ENCODE data around the gene POLR2E. TPM values are rescaled to one million over a fixed set of nuclear protein-coding genes. Genes with fewer than 3 reads are reported as not detected.

Gene POLR2E
- total and polyA plus RNA-seq, 2 of the 13 experiments (the other 11 are each of a cell fraction or from before 2014, with no cell fraction given) = 140 to 272 TPM

DNA sequence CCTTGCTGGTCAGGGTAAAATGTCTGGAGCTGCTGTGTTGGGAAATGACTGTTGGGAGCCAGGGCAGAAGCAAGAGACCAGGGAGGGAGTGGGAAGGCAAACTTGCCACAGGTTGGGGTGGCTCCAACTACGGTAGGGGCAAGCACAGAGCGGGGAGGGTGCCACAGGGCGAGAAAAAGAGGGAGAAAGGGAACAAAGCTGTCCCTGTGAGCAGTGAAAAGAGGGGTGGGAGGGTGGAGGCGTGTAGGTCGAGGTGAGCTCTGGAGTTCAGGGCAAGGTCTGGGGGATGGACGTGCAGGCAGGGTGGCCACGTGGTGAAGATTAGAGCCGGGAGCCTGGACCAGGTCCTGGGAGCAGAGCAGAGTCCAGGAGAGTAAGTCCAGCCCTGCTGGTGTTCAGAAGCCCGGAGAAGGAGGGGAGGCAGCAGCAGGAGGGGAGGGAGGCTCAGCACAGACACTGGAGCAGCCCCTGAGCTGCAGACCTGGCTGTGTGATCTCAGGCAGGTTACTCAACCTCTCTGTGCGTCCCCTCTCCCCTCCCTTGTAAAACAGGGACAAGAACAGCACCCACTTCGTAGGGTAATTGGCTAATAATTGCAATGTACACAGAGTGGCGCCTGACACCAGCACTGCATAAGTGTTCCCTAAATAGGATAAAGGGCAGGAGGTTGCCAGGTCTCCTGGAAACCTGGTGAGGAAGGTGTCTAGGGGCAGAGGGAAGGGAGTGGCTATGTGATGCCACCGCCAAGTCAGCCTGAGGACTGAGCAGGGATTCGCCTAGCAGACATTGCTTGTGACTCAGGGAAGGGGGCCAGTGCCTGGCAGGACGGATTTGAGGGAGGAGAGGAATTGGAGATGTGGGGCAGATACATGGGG lies 3.2 kb upstream of the POLR2E start (continued):
- TF ChIP-seq CENPX (CRISPR knock-in tag; IDR thresholded peaks at IDR 0.05) (no peak), BHLHE40 (IDR thresholded peaks at IDR 0.05; ENCODE audit: low read length) (no peak), ZNF234 (CRISPR knock-in tag; conservative IDR thresholded peaks at IDR 0.05) (no peak), ZNF24 (IDR thresholded peaks at IDR 0.05) (no peak), ZNF563 (CRISPR knock-in tag; IDR thresholded peaks at IDR 0.05) (no peak), TFAP4 (IDR thresholded peaks at IDR 0.05; ENCODE audit: borderline replicate concordance, low read depth) (peak; percentile 66; the same call in 1 of the 2 replicates), ZNF720 (CRISPR knock-in tag; IDR thresholded peaks at IDR 0.05) (no peak), ARID2 (CRISPR knock-in tag; IDR thresholded peaks at IDR 0.05; ENCODE audit: borderline replicate concordance) (no peak; the same call in 1 of the 2 replicates), ATF7 (IDR thresholded peaks at IDR 0.05) (no peak), ATF7 (CRISPR knock-in tag; IDR thresholded peaks at IDR 0.05) (no peak; the same call in 1 of the 2 replicates), IRF1 (CRISPR knock-in tag; IDR thresholded peaks at IDR 0.05; ENCODE audit: low read depth) (no peak), ZNF503 (CRISPR knock-in tag; IDR thresholded peaks at IDR 0.05) (no peak), ELF3 (CRISPR knock-in tag; IDR thresholded peaks at IDR 0.05) (no peak; the same call in 1 of the 2 replicates), ZGPAT (CRISPR knock-in tag; IDR thresholded peaks at IDR 0.05) (0 out of 2 replicates have a peak, but pooled peaks have one; percentile 22), ZNF572 (CRISPR knock-in tag; IDR thresholded peaks at IDR 0.05) (no peak)
- TF ChIP-seq, protein P1, sequence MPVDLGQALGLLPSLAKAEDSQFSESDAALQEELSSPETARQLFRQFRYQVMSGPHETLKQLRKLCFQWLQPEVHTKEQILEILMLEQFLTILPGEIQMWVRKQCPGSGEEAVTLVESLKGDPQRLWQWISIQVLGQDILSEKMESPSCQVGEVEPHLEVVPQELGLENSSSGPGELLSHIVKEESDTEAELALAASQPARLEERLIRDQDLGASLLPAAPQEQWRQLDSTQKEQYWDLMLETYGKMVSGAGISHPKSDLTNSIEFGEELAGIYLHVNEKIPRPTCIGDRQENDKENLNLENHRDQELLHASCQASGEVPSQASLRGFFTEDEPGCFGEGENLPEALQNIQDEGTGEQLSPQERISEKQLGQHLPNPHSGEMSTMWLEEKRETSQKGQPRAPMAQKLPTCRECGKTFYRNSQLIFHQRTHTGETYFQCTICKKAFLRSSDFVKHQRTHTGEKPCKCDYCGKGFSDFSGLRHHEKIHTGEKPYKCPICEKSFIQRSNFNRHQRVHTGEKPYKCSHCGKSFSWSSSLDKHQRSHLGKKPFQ (CRISPR knock-in tag; IDR thresholded peaks at IDR 0.05; ENCODE audit: insufficient replicate concordance) = no peak
- TF ChIP-seq, protein P2, sequence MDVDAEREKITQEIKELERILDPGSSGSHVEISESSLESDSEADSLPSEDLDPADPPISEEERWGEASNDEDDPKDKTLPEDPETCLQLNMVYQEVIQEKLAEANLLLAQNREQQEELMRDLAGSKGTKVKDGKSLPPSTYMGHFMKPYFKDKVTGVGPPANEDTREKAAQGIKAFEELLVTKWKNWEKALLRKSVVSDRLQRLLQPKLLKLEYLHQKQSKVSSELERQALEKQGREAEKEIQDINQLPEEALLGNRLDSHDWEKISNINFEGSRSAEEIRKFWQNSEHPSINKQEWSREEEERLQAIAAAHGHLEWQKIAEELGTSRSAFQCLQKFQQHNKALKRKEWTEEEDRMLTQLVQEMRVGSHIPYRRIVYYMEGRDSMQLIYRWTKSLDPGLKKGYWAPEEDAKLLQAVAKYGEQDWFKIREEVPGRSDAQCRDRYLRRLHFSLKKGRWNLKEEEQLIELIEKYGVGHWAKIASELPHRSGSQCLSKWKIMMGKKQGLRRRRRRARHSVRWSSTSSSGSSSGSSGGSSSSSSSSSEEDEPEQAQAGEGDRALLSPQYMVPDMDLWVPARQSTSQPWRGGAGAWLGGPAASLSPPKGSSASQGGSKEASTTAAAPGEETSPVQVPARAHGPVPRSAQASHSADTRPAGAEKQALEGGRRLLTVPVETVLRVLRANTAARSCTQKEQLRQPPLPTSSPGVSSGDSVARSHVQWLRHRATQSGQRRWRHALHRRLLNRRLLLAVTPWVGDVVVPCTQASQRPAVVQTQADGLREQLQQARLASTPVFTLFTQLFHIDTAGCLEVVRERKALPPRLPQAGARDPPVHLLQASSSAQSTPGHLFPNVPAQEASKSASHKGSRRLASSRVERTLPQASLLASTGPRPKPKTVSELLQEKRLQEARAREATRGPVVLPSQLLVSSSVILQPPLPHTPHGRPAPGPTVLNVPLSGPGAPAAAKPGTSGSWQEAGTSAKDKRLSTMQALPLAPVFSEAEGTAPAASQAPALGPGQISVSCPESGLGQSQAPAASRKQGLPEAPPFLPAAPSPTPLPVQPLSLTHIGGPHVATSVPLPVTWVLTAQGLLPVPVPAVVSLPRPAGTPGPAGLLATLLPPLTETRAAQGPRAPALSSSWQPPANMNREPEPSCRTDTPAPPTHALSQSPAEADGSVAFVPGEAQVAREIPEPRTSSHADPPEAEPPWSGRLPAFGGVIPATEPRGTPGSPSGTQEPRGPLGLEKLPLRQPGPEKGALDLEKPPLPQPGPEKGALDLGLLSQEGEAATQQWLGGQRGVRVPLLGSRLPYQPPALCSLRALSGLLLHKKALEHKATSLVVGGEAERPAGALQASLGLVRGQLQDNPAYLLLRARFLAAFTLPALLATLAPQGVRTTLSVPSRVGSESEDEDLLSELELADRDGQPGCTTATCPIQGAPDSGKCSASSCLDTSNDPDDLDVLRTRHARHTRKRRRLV (CRISPR knock-in tag; IDR thresholded peaks at IDR 0.05) = no peak
